DND-41 (cell line): ENCODE data around the gene TUBA3C.

Experiments used
- ATAC-seq: fragments of 200-7000 bp; cut with Tn5 transposase; 3 replicates; pipeline ENCODE4 v1.9.1; 2021; ENCODE audit warnings: low read depth; ENCODE audit not compliant: insufficient read depth
- DNase-seq: peaks from one replicate; pipeline ENCODE4 v3.0.0-alpha.2; 2020
- H2AFZ ChIP-seq: 2 replicates; pipeline ENCODE4 v1.6.0; 2012; ENCODE audit warnings: low read depth, low read length
- H3K27ac ChIP-seq: 2 replicates; pipeline ENCODE4 v1.5.1; 2012; ENCODE audit warnings: low read length, inconsistent platforms
- H3K27me3 ChIP-seq: fragments of 200-600 bp; sonication (generic); 2 replicates; pipeline ENCODE4 v1.6.0; 2012; ENCODE audit warnings: low read length, mild to moderate bottlenecking, inconsistent platforms; ENCODE audit not compliant: insufficient read depth, poor library complexity
- H3K36me3 ChIP-seq: 2 replicates; pipeline ENCODE4 v1.5.1; 2012; ENCODE audit warnings: low read length, inconsistent platforms; ENCODE audit not compliant: insufficient read depth
- H3K4me1 ChIP-seq: 2 replicates; pipeline ENCODE4 v1.5.1; 2012; ENCODE audit warnings: mild to moderate bottlenecking, low read length; ENCODE audit not compliant: insufficient read depth
- H3K4me2 ChIP-seq: 2 replicates; pipeline ENCODE4 v1.6.0; 2012; ENCODE audit warnings: mild to moderate bottlenecking, moderate library complexity, low read length, inconsistent platforms; ENCODE audit not compliant: insufficient read depth
- H3K4me3 ChIP-seq, 2 experiments: fragments of 200-600 bp in 1 of 2; shearing (Covaris generic) in 1 of 2; 2 replicates each; pipeline ENCODE4 v1.5.1; 2012 to 2016; ENCODE audit warnings: inconsistent platforms in 2 of 2, low read length in 2 of 2, mild to moderate bottlenecking in 2 of 2, low read depth in 1 of 2, moderate library complexity in 1 of 2
- H3K79me2 ChIP-seq: 2 replicates; pipeline ENCODE4 v1.6.0; 2012; ENCODE audit warnings: low read length, inconsistent platforms; ENCODE audit not compliant: insufficient read depth
- H3K9ac ChIP-seq: 2 replicates; pipeline ENCODE4 v1.6.0; 2012; ENCODE audit warnings: low read depth, mild to moderate bottlenecking, inconsistent platforms, low read length, moderate library complexity
- H3K9me3 ChIP-seq: 2 replicates; pipeline ENCODE4 v1.5.1; 2012; ENCODE audit warnings: low read length, moderate library complexity, mild to moderate bottlenecking, inconsistent platforms; ENCODE audit not compliant: insufficient read depth, severe bottlenecking
- H4K20me1 ChIP-seq: 2 replicates; pipeline ENCODE4 v1.6.0; 2012; ENCODE audit warnings: low read length; ENCODE audit not compliant: insufficient read depth
- CTCF ChIP-seq: IDR thresholded peaks from 2 replicates; pipeline ENCODE4 v1.5.1; 2012; ENCODE audit warnings: borderline replicate concordance, low read length, moderate library complexity, mild to moderate bottlenecking; ENCODE audit not compliant: poor library complexity, severe bottlenecking; ENCODE audit errors: extremely low read depth
- EZH2 ChIP-seq: IDR thresholded peaks from 3 replicates; pipeline ENCODE4 v1.6.1; 2012; ENCODE audit warnings: borderline replicate concordance, low read depth, mild to moderate bottlenecking, moderate library complexity, low read length, inconsistent platforms; ENCODE audit not compliant: severe bottlenecking

The TUBA3C gene

DNA sequence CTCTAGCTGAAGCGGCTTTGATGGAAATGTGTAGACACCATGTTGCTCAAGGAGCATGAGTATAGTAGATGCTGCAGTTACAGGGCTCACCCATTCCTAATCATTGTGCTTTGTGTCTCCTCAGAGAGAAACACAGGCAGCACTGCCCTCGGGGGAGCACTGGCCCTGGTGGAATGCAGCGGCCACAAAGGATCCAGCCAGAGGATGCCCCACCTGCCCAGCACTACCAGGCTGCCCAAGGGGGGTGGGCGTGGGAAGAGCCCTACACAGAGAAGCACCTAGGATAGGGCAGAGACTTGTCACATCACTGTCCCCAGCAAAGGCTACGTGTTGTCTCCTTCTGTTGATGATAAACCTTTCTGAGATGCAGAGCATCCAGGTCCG, 9.0 kb downstream of the TUBA3C start:
- DNase-seq, result no peak
- H3K4me2 ChIP-seq, result no peak overlapping the region
- TF ChIP-seq EZH2 (no peak), CTCF (no peak)
- H3K4me1 ChIP-seq, result no peaks in the 10 kb centered on the region
- H3K27me3 ChIP-seq, result no peaks in the 10 kb centered on the region
- no peak overlapping the region for H3K4me3 ChIP-seq
- no peaks in the 10 kb centered on the region for H4K20me1 ChIP-seq
- H3K79me2 ChIP-seq, result no peaks in the 10 kb centered on the region
- H3K36me3 ChIP-seq, result no peaks in the 10 kb centered on the region
- no peak overlapping the region for H2AFZ ChIP-seq
- no peaks in the 10 kb centered on the region for H3K9me3 ChIP-seq
- no peak overlapping the region for H3K9ac ChIP-seq
- no peak for ATAC-seq
- H3K27ac ChIP-seq, result no peak overlapping the region

- no peak overlapping the region for H3K4me2 ChIP-seq
- no peaks in the 10 kb centered on the region for H3K27me3 ChIP-seq
- TF ChIP-seq CTCF (no peak), EZH2 (no peak)
- no peak overlapping the region for H3K27ac ChIP-seq
- no peak for ATAC-seq
- no peak overlapping the region for H2AFZ ChIP-seq
- no peak overlapping the region for H3K4me3 ChIP-seq
- no peaks in the 10 kb centered on the region for H3K4me1 ChIP-seq
- no peak overlapping the region for H3K9ac ChIP-seq
- DNase-seq, result no peak
- H3K79me2 ChIP-seq, result no peaks in the 10 kb centered on the region
- no peaks in the 10 kb centered on the region for H3K36me3 ChIP-seq
- no peaks in the 10 kb centered on the region for H3K9me3 ChIP-seq
- no peaks in the 10 kb centered on the region for H4K20me1 ChIP-seq
These were observed 9.5 kb downstream of the TUBA3C start for GRCh38 chr13:19172007-19172646.

DNA sequence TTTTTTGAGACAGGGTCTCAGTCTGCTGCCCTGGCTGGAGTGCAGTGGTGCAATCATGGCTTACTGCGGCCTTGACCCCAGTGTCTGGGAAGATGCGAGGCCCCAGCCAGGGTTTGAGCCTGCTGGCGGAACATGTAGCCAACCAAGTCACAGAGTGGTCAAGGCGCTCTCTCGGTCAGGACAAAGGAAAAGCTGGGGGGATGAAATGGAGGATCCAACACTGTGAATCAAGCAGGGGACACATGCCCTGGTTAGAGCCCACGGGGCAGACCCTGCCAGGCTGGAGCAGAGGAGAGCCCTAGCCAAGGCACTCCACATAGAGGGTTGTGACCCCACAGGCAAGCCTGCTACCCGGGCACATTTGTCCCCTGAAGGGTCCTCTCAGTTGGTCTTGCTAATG, 10.1 kb downstream of the TUBA3C start:
- DNase-seq (no peak), ATAC-seq (no peak)
- Histone ChIP-seq H3K79me2 (no peaks in the 10 kb centered on the region), H3K27me3 (no peaks in the 10 kb centered on the region), H3K4me3 (no peak overlapping the region), H2AFZ (no peak overlapping the region), H3K27ac (no peak overlapping the region), H3K9me3 (no peaks in the 10 kb centered on the region), H4K20me1 (no peaks in the 10 kb centered on the region), H3K4me2 (no peak overlapping the region), H3K9ac (no peak overlapping the region), H3K36me3 (no peaks in the 10 kb centered on the region), H3K4me1 (no peaks in the 10 kb centered on the region)
- TF ChIP-seq EZH2, result no peak
- TF ChIP-seq CTCF, result no peak

- H3K9ac ChIP-seq, result no peak overlapping the region
- no peak for TF ChIP-seq CTCF
- no peak for TF ChIP-seq EZH2
- no peak overlapping the region for H3K27ac ChIP-seq
- DNase-seq (no peak), ATAC-seq (no peak)
- no peaks in the 10 kb centered on the region for H3K4me1 ChIP-seq
- H3K4me2 ChIP-seq, result no peak overlapping the region
- no peaks in the 10 kb centered on the region for H3K27me3 ChIP-seq
- no peaks in the 10 kb centered on the region for H3K9me3 ChIP-seq
- no peaks in the 10 kb centered on the region for H4K20me1 ChIP-seq
- H3K36me3 ChIP-seq, result no peaks in the 10 kb centered on the region
- no peak overlapping the region for H2AFZ ChIP-seq
- H3K4me3 ChIP-seq, result no peak overlapping the region
- H3K79me2 ChIP-seq, result no peaks in the 10 kb centered on the region
These were observed 11.6 kb downstream of the TUBA3C start for GRCh38 chr13:19169991-19170390.
